Measurements from ENCODE around the gene RIN3.

The RIN3 gene

GRCh38 chr14:92624764-92625163 lies 111.2 kb downstream of the RIN3 start:
- Mint-ChIP-seq H3K4me3 (no peak overlapping the region), H3K36me3 (ENCODE audit: low read depth) (peaks cover 76% of the 10 kb centered on the region), H3K9me3 (peaks cover 30% of the 10 kb centered on the region), H3K4me1 (peaks cover 5% of the 10 kb centered on the region), H3K27me3 (no peaks in the 10 kb centered on the region), H3K27ac (no peak overlapping the region)
- ATAC-seq (no peak), DNase-seq (no peak)

- H3K4me3 Mint-ChIP-seq, result no peak overlapping the region
- ATAC-seq (no peak), DNase-seq (no peak)
- H3K4me1 Mint-ChIP-seq, result peaks cover 5% of the 10 kb centered on the region
- H3K27ac Mint-ChIP-seq, result no peak overlapping the region
- H3K36me3 Mint-ChIP-seq (ENCODE audit: low read depth), result peaks cover 74% of the 10 kb centered on the region
- no peaks in the 10 kb centered on the region for H3K27me3 Mint-ChIP-seq
- peaks cover 30% of the 10 kb centered on the region for H3K9me3 Mint-ChIP-seq
Measured at GRCh38 chr14:92625213-92625612, 111.6 kb downstream of the RIN3 start.

- Mint-ChIP-seq H3K4me3 (no peak overlapping the region), H3K9me3 (peaks cover 30% of the 10 kb centered on the region), H3K27ac (no peak overlapping the region), H3K4me1 (peaks cover 5% of the 10 kb centered on the region), H3K27me3 (no peaks in the 10 kb centered on the region), H3K36me3 (ENCODE audit: low read depth) (peaks cover 69% of the 10 kb centered on the region)
- ATAC-seq (no peak), DNase-seq (no peak)
Measured at GRCh38 chr14:92626041-92626440, 112.5 kb downstream of the RIN3 start.

- Mint-ChIP-seq H3K36me3 (ENCODE audit: low read depth) (peaks cover 52% of the 10 kb centered on the region), H3K4me3 (no peak overlapping the region), H3K4me1 (peaks cover 9% of the 10 kb centered on the region), H3K27me3 (no peaks in the 10 kb centered on the region), H3K27ac (no peak overlapping the region), H3K9me3 (peaks cover 15% of the 10 kb centered on the region)
- ATAC-seq (no peak), DNase-seq (no peak)
Measured at GRCh38 chr14:92627707-92628215, 114.2 kb downstream of the RIN3 start.

DNA sequence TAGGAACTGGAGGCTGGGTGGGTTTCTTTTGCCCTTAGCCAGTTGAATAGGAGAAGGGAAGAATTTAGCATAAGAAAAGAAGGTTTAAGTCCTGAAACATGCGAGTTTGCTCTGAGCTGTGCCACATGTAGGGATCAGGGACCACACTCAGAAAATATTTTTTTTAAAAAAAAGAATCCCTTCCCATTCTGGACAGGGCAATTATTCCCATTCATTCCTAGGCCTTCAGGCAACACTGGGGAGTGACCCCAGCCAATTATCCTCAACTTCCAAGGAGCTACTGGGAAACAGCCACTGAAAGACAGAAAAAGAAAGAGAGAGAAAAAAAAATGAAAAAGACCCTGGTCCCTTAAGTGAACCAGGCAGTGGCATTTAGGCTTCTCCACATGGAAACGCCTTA lies 115.1 kb downstream of the RIN3 start:
- H3K4me3 Mint-ChIP-seq, result no peak overlapping the region

GRCh38 chr14:92630367-92630766 lies 116.8 kb downstream of the RIN3 start:
- no peaks in the 10 kb centered on the region for H3K27me3 Mint-ChIP-seq
- ATAC-seq (no peak), DNase-seq (no peak)
- peaks cover 18% of the 10 kb centered on the region for H3K4me1 Mint-ChIP-seq
- peaks cover 13% of the 10 kb centered on the region for H3K9me3 Mint-ChIP-seq
- H3K36me3 Mint-ChIP-seq (ENCODE audit: low read depth), result peaks cover 29% of the 10 kb centered on the region
- H3K27ac Mint-ChIP-seq, result no peak overlapping the region
- H3K4me3 Mint-ChIP-seq, result no peak overlapping the region

More for the DNA sequence above, 115.1 kb downstream of the RIN3 start:
- Mint-ChIP-seq H3K36me3 (ENCODE audit: low read depth) (peaks cover 44% of the 10 kb centered on the region), H3K27me3 (no peaks in the 10 kb centered on the region), H3K9me3 (peaks cover 13% of the 10 kb centered on the region), H3K4me1 (peaks cover 16% of the 10 kb centered on the region), H3K27ac (no peak overlapping the region)
- ATAC-seq (no peak), DNase-seq (no peak)

GRCh38 chr14:92631098-92631497 lies 117.5 kb downstream of the RIN3 start:
- Mint-ChIP-seq H3K4me3 (no peak overlapping the region), H3K27me3 (no peaks in the 10 kb centered on the region), H3K9me3 (peaks cover 13% of the 10 kb centered on the region), H3K4me1 (peaks cover 22% of the 10 kb centered on the region), H3K36me3 (ENCODE audit: low read depth) (peaks cover 24% of the 10 kb centered on the region), H3K27ac (no peak overlapping the region)
- ATAC-seq (no peak), DNase-seq (no peak)

DNA sequence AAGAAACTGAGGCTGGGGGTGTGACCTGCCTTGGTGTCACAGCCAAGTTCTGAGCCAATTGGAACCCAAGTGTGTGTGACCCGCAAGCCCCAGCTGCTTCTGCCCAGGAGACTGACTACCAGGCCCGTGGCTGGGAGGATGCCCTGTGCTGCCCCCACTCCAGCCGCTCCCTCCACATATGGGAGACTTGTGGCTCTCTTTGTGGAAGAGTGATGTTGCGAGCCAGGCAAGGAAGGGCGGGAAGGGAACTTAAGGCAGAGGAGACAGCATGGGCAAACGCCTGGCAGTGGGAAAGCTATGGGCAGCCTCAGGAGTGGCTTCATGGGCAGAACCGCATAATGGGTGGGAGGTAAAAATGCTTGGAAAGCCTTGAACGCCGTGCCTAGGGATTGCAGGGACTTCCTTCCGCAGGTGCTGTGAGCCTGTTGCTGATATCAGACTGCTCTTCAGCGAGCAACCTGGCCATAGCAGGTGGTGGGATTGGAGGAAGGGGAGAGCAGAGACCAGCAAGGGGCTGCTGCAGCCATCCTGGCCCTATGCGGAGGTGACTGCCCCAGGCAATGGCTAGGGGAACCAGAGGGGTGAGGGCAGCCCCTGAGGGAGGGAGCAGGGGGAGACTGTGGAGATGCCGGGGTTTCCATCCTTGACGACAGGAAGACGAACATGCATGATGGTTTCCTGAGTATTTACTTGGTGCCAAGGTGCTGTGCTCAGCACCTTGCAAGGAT lies 119.1 kb downstream of the RIN3 start:
- Mint-ChIP-seq H3K9me3 (peaks cover 4% of the 10 kb centered on the region), H3K36me3 (ENCODE audit: low read depth) (peaks cover 12% of the 10 kb centered on the region), H3K27ac (no peak overlapping the region), H3K4me1 (peaks cover 22% of the 10 kb centered on the region), H3K27me3 (no peaks in the 10 kb centered on the region), H3K4me3 (no peak overlapping the region)
- no peak for DNase-seq
- no peak for ATAC-seq

DNA sequence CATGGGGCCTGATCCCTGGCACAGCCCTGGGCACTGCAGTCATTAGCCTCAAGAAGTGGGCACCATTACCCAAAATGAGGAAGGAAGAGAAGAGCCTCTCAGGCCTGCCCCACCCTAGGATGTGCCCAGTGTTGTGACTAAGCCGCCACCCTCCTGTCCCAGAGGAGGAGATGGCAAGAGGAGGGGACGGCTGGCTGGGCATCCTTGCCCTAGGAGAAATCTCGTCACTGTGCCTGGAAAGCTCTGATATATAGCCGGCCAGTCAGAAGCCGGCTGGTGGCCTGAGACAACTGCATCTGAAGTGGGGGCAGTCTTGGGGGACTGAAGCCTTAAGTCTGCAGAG lies 119.7 kb downstream of the RIN3 start:
- Mint-ChIP-seq H3K27ac (no peak overlapping the region), H3K36me3 (ENCODE audit: low read depth) (peaks cover 8% of the 10 kb centered on the region), H3K27me3 (no peaks in the 10 kb centered on the region), H3K4me3 (no peak overlapping the region), H3K9me3 (no peaks in the 10 kb centered on the region), H3K4me1 (peaks cover 22% of the 10 kb centered on the region)
- ATAC-seq, result no peak
- DNase-seq, result no peak

GRCh38 chr14:92633724-92634123 lies 120.1 kb downstream of the RIN3 start:
- ATAC-seq (no peak), DNase-seq (no peak)
- Mint-ChIP-seq H3K36me3 (ENCODE audit: low read depth) (peaks cover 7% of the 10 kb centered on the region), H3K4me1 (peaks cover 21% of the 10 kb centered on the region), H3K4me3 (no peak overlapping the region), H3K27me3 (no peaks in the 10 kb centered on the region), H3K9me3 (no peaks in the 10 kb centered on the region), H3K27ac (no peak overlapping the region)

GRCh38 chr14:92635031-92635430 lies 121.5 kb downstream of the RIN3 start:
- H3K4me3 Mint-ChIP-seq, result no peak overlapping the region
- no peak for ATAC-seq
- no peaks in the 10 kb centered on the region for H3K27me3 Mint-ChIP-seq
- H3K4me1 Mint-ChIP-seq, result peaks cover 16% of the 10 kb centered on the region
- no peak for DNase-seq
- no peak overlapping the region for H3K27ac Mint-ChIP-seq
- peaks cover under 1% of the 10 kb centered on the region for H3K36me3 Mint-ChIP-seq (ENCODE audit: low read depth)
- H3K9me3 Mint-ChIP-seq, result no peaks in the 10 kb centered on the region

- ATAC-seq (no peak), DNase-seq (no peak)
- Mint-ChIP-seq H3K27me3 (no peaks in the 10 kb centered on the region), H3K27ac (no peak overlapping the region), H3K4me1 (peaks cover 16% of the 10 kb centered on the region), H3K9me3 (no peaks in the 10 kb centered on the region), H3K4me3 (no peak overlapping the region), H3K36me3 (ENCODE audit: low read depth) (no peaks in the 10 kb centered on the region)
Measured at GRCh38 chr14:92635896-92636295, 122.3 kb downstream of the RIN3 start.

DNA sequence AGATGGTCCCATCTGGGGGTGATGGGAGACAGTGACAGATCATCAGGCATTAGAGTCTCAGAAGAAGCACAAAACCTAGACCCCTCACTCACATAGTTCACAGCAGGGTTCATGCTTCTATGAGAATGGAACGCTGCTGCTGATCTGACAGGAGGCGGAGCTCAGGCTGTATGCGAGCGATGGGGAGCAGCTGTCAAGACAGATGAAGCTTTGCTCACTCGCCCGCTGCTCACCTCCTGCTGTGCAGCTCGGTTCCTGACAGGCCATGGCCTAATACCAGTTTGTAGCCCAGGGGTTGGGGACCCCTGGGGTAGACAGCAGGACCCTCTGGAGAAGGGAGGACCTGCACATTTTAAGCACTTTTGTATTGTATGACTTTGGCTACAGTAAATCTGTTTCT lies 123.6 kb downstream of the RIN3 start:
- ATAC-seq (no peak), DNase-seq (no peak)
- H3K4me1 Mint-ChIP-seq, result peaks cover 16% of the 10 kb centered on the region
- no peak overlapping the region for H3K4me3 Mint-ChIP-seq
- H3K27ac Mint-ChIP-seq, result no peak overlapping the region
- H3K36me3 Mint-ChIP-seq (ENCODE audit: low read depth), result peaks cover 5% of the 10 kb centered on the region
- H3K9me3 Mint-ChIP-seq, result no peaks in the 10 kb centered on the region
- no peaks in the 10 kb centered on the region for H3K27me3 Mint-ChIP-seq

- no peak overlapping the region for H3K27ac Mint-ChIP-seq
- peaks cover 14% of the 10 kb centered on the region for H3K4me1 Mint-ChIP-seq
- DNase-seq (no peak), ATAC-seq (no peak)
- H3K27me3 Mint-ChIP-seq, result no peaks in the 10 kb centered on the region
- H3K9me3 Mint-ChIP-seq, result no peaks in the 10 kb centered on the region
- no peak overlapping the region for H3K4me3 Mint-ChIP-seq
- peaks cover 11% of the 10 kb centered on the region for H3K36me3 Mint-ChIP-seq (ENCODE audit: low read depth)
Measured at GRCh38 chr14:92637864-92638263, 124.3 kb downstream of the RIN3 start.

DNA sequence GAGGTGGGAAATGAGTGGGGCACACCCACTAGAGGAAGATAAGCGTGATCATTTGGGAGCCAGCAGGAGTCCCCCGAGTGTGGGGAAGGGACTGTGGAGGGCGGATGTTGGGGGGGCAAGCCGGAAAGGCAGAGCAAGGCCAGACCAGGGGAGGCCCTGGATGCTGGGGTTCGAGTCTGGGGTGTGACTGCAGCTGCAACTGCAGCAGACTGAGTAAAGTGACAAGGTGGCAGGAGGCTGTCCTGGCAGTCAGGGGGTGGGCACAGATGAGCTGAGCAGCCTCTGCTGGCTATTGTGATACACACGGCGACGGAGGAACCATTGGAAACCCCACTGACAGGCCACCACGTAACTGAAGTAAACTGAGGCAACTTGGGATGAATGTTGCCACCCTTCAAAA lies 124.7 kb downstream of the RIN3 start:
- H3K9me3 Mint-ChIP-seq, result no peaks in the 10 kb centered on the region
- H3K27ac Mint-ChIP-seq, result no peak overlapping the region
- peaks cover 11% of the 10 kb centered on the region for H3K4me1 Mint-ChIP-seq

GRCh38 chr14:92638904-92639303 lies 125.3 kb downstream of the RIN3 start:
- Mint-ChIP-seq H3K36me3 (ENCODE audit: low read depth) (peaks cover 15% of the 10 kb centered on the region), H3K27me3 (no peaks in the 10 kb centered on the region), H3K4me1 (peaks cover 5% of the 10 kb centered on the region), H3K4me3 (no peak overlapping the region), H3K27ac (no peak overlapping the region), H3K9me3 (no peaks in the 10 kb centered on the region)
- no peak for ATAC-seq
- DNase-seq, result no peak

More for the DNA sequence above, 124.7 kb downstream of the RIN3 start:
- Mint-ChIP-seq H3K4me3 (no peak overlapping the region), H3K36me3 (ENCODE audit: low read depth) (peaks cover 12% of the 10 kb centered on the region), H3K27me3 (no peaks in the 10 kb centered on the region)
- ATAC-seq (no peak), DNase-seq (no peak)

Measured in activated naive CD8-positive, alpha-beta T cell treated with anti-CD3 and anti-CD28 coated beads, Interleukin-2, amount 50 U/mL, for 24 hours (primary cell).